ENCODE data around the gene ABCC4.

DNA sequence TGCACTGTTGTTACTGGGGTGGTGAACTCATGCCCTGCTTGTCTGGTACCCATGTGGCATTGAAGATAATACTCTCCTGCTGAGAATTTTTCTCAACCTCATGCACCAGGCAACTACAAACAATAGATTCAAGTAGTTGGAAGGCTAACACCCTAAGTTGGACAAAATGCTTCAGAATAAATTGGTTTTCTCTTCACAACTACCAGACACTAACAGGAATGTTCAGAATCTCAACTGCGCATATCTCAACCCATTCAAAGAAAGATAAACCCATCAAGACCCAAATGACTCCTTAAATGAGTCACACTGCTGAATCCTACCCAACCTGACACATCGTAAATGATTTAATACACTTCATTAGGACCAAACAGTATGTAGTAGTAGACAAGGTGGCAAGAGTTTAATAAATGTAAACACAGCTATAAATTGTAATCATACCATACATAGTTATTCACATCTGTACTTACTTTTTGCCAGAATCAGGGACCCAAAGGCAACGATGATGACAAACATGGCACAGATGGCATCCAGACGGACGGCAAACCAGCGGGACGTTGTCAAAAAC is 227.4 kb downstream of the ABCC4 start:
- TF ChIP-seq, protein P1, sequence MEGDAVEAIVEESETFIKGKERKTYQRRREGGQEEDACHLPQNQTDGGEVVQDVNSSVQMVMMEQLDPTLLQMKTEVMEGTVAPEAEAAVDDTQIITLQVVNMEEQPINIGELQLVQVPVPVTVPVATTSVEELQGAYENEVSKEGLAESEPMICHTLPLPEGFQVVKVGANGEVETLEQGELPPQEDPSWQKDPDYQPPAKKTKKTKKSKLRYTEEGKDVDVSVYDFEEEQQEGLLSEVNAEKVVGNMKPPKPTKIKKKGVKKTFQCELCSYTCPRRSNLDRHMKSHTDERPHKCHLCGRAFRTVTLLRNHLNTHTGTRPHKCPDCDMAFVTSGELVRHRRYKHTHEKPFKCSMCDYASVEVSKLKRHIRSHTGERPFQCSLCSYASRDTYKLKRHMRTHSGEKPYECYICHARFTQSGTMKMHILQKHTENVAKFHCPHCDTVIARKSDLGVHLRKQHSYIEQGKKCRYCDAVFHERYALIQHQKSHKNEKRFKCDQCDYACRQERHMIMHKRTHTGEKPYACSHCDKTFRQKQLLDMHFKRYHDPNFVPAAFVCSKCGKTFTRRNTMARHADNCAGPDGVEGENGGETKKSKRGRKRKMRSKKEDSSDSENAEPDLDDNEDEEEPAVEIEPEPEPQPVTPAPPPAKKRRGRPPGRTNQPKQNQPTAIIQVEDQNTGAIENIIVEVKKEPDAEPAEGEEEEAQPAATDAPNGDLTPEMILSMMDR (IDR thresholded peaks at IDR 0.05; ENCODE audit: poor library complexity), result no peak
- TF ChIP-seq EZH2 (IDR thresholded peaks at IDR 0.05; ENCODE audit: borderline replicate concordance) (no peak), EZH2phosphoT487 (IDR thresholded peaks at IDR 0.05; ENCODE audit: low read depth, severe bottlenecking, unreplicated experiment) (no peak)

All from hepatocyte (in vitro differentiated cells).